Mucosa of descending colon (tissue), 3 donors: ENCODE measurements around the gene CENPO. TPM values are rescaled to one million over a fixed set of nuclear protein-coding genes. Genes with fewer than 3 reads are reported as not detected.

Experiments used
- ATAC-seq: fragments of 200-7000 bp; cut with Tn5 transposase; one replicate; pipeline ENCODE4 v1.9.1; 2020; ENCODE audit warnings: mild to moderate bottlenecking, moderate library complexity
- DNase-seq, 3 donors: peaks; one replicate each; pipeline ENCODE4 v3.0.0-alpha.2; 2020
- H3K36me3 ChIP-seq: fragments of 200-600 bp; one replicate; pipeline ENCODE4 v1.8.0; 2021; ENCODE audit warnings: low read depth, mild to moderate bottlenecking
- H3K4me1 ChIP-seq: fragments of 200-600 bp; one replicate; pipeline ENCODE4 v1.8.0; 2021; ENCODE audit warnings: low read depth, mild to moderate bottlenecking
- H3K4me3 ChIP-seq: fragments of 200-600 bp; one replicate; pipeline ENCODE4 v1.8.0; 2021; ENCODE audit warnings: mild to moderate bottlenecking
- H3K9me3 ChIP-seq: fragments of 200-600 bp; one replicate; pipeline ENCODE4 v1.8.0; 2021; ENCODE audit warnings: mild to moderate bottlenecking
- CTCF ChIP-seq: fragments of 200-600 bp; IDR thresholded peaks from one replicate; pipeline ENCODE4 v1.8.0; 2022; ENCODE audit warnings: antibody characterized with exemption, mild to moderate bottlenecking
- intact Hi-C, 2 donors: fragments of 100-400 bp; cut with DNase I in 1 of 2; cut with micrococcal nuclease in 1 of 2; formaldehyde crosslinking; loops; one replicate each; pipeline versions ENCODE4 v1.11.0 to v1.11.1; 2022; cut with DNase I, micrococcal nuclease
- total RNA-seq, 3 donors: library from RNA; stranded (reverse); fragmentation: NEBNext Ultra II Directional in 2 of 3; extraction: Animal tissue kit (Norgen Biotek cat#: 25700) in 2 of 3; gene quantifications; one replicate each; pipeline versions ENCODE4 v1.2.1 to v1.2.4, GENCODE V29; 2021 to 2023
- donor health status: DM: no; HTN: no; CAD: no; lungs with moderate emphysema.
- donor health status: DM: no; HTN: no; CAD: no.
- donor health status: DM: no; HTN: yes; CAD: no.

The CENPO gene
- total RNA-seq, 3 donors from 2014 or later, result 6.0 to 15.7 (median 13.4) TPM

GRCh38 chr2:24870440-24870839, 77.2 kb downstream of the CENPO start:
- no peak for DNase-seq
- Histone ChIP-seq H3K36me3 (no peaks in the 10 kb centered on the region), H3K9me3 (no peaks in the 10 kb centered on the region), H3K4me1 (no peaks in the 10 kb centered on the region), H3K4me3 (no peak overlapping the region)
- no peak for TF ChIP-seq CTCF
- intact Hi-C loops, result no loop called here
- no peak for ATAC-seq

- DNase-seq (no peak), ATAC-seq (no peak)
- H3K4me3 ChIP-seq, result no peak overlapping the region
- no peaks in the 10 kb centered on the region for H3K4me1 ChIP-seq
- intact Hi-C loops, result no loop called here
- H3K36me3 ChIP-seq, result no peaks in the 10 kb centered on the region
- no peak for TF ChIP-seq CTCF
- H3K9me3 ChIP-seq, result no peaks in the 10 kb centered on the region
Observed at GRCh38 chr2:24870891-24871705, 77.9 kb downstream of the CENPO start.

GRCh38 chr2:24871852-24872333, 78.7 kb downstream of the CENPO start:
- Histone ChIP-seq H3K36me3 (no peaks in the 10 kb centered on the region), H3K4me3 (no peak overlapping the region), H3K4me1 (no peaks in the 10 kb centered on the region), H3K9me3 (no peaks in the 10 kb centered on the region)
- TF ChIP-seq CTCF, result no peak
- peak; percentile 33 for ATAC-seq
- no peak for DNase-seq
- intact Hi-C loops, result no loop called here

Other genes with a start within 250 kb of the CENPO start
- gene PTRHD1, start within 50 bp of the CENPO start, total RNA-seq, result 10 to 100 TPM; 19.6 to 43.4 (median 41.9) TPM
- gene ADCY3, start 126.8 kb downstream of the CENPO start, total RNA-seq, result 10 to 100 TPM; 24.9 to 30.4 (median 25.3) TPM
- 10 to 100 TPM in 1 of 3 donors, 1 to 10 TPM in 2; 4.9 to 11.0 (median 6.4) TPM for gene DNAJC27, start 178.5 kb downstream of the CENPO start, total RNA-seq
- 1 to 10 TPM; 1.0 to 2.8 (median 1.9) TPM for gene EFR3B, start 248.7 kb downstream of the CENPO start, total RNA-seq